NB4 (cell line): ENCODE data around the gene COPS7A.
A peak's percentile ranks its signal among the peaks of the same experiment; 100 is the strongest.

Experiments used
- DNase-seq: peaks from one replicate; pipeline ENCODE4 v3.0.0; 2010; ENCODE audit warnings: low read depth
- H3K4me3 ChIP-seq: one replicate; pipeline ENCODE4 v1.5.1; 2011; ENCODE audit warnings: mild to moderate bottlenecking, low read depth, low read length, moderate library complexity
- MYC ChIP-seq: IDR thresholded peaks from 2 replicates; pipeline ENCODE4 v1.6.1; 2011; ENCODE audit warnings: low read depth, low read length
- POLR2A ChIP-seq: IDR thresholded peaks from 2 replicates; pipeline ENCODE4 v1.6.1; 2011; ENCODE audit warnings: mild to moderate bottlenecking; ENCODE audit not compliant: insufficient read length; ENCODE audit errors: extremely low read depth
- TF ChIP-seq, protein P1 (sequence below): IDR thresholded peaks from one replicate; pipeline ENCODE4 v1.5.1; 2012; ENCODE audit warnings: low read depth, low read length
- TF ChIP-seq, protein P2 (sequence below): IDR thresholded peaks from 2 replicates; pipeline ENCODE4 v1.6.1; 2011; ENCODE audit warnings: low read depth, low read length

COPS7A gene

DNA sequence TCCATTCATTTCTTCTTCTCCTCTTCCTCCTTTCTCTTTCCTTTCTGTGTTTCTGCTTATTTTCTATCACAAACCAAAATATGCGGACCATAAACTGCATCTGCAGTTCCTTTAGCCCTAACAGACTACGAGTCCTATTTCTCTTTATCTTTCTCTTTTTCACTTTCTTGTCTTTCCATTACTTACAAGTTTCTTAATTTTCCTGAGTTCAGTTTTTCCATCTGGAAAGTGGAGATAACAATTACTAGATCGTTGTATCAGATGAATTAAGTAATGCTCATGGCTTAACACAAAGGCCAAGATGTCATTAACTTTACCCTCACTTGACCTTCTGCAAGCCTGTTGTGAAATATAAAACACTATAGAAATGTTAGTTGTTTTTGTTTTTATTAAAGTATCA lies 983 bp upstream of the COPS7A start:
- peak overlapping the region; percentile 75 for H3K4me3 ChIP-seq
- no peak for DNase-seq
- TF ChIP-seq POLR2A (no peak), MYC (no peak)
- TF ChIP-seq, protein P1, sequence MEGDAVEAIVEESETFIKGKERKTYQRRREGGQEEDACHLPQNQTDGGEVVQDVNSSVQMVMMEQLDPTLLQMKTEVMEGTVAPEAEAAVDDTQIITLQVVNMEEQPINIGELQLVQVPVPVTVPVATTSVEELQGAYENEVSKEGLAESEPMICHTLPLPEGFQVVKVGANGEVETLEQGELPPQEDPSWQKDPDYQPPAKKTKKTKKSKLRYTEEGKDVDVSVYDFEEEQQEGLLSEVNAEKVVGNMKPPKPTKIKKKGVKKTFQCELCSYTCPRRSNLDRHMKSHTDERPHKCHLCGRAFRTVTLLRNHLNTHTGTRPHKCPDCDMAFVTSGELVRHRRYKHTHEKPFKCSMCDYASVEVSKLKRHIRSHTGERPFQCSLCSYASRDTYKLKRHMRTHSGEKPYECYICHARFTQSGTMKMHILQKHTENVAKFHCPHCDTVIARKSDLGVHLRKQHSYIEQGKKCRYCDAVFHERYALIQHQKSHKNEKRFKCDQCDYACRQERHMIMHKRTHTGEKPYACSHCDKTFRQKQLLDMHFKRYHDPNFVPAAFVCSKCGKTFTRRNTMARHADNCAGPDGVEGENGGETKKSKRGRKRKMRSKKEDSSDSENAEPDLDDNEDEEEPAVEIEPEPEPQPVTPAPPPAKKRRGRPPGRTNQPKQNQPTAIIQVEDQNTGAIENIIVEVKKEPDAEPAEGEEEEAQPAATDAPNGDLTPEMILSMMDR: no peak
- TF ChIP-seq, protein P2, sequence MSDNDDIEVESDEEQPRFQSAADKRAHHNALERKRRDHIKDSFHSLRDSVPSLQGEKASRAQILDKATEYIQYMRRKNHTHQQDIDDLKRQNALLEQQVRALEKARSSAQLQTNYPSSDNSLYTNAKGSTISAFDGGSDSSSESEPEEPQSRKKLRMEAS: no peak

DNA sequence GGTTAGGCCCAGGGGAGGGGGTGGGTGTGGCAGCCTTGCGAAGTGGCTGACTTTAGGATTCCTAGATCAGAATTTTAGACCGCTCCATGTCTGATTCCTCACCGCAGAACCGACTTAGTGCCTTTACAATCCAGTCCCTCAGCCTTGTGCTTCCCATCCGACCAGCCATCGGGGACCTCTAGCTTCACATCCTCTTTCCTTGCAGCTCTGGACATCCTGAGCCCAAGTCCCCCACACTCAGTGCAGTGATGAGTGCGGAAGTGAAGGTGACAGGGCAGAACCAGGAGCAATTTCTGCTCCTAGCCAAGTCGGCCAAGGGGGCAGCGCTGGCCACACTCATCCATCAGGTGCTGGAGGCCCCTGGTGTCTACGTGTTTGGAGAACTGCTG lies 557 bp downstream of the COPS7A start:
- H3K4me3 ChIP-seq: peak overlapping the region; percentile 75
- peak; percentile 73 for DNase-seq
- TF ChIP-seq MYC (no peak), POLR2A (no peak)
- TF ChIP-seq, protein P1: no peak
- TF ChIP-seq, protein P2: no peak

DNA sequence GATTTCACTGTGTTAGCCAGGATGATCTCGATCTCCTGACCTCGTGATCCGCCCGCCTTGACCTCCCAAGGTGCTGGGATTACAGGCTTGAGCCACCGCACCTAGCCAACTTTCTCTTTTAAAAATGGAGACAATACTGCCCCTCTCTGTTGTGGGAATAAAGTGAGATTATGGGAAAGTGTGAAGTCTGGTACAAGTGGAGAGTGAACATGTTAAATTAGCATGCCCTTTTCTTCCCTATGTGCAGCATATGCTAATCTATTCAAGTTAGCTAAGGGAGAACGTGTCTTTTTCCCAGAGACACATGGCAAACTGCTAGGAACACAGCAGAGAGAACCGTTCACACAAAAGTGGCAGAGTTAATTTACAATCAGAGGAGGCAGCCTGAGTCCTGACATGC lies 1.5 kb downstream of the COPS7A start:
- no peak overlapping the region for H3K4me3 ChIP-seq
- TF ChIP-seq POLR2A (no peak), MYC (no peak)
- TF ChIP-seq, protein P1: no peak
- TF ChIP-seq, protein P2: no peak
- DNase-seq: no peak

DNA sequence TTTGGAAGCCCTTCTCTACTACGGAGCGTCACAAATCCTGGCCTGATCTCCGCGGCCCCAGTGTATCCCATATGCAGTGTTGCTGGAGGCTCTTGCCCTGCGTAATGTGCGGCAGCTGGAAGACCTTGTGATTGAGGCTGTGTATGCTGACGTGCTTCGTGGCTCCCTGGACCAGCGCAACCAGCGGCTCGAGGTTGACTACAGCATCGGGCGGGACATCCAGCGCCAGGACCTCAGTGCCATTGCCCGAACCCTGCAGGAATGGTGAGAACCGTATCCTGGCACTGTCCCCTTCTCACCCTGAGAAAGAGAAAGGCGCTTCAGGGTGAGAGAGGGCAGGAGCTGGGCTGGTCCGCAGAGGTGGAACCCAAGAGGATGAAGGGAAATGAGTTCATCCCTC lies 5.3 kb downstream of the COPS7A start:
- TF ChIP-seq, protein P1: no peak
- TF ChIP-seq, protein P2: no peak
- TF ChIP-seq POLR2A (no peak), MYC (no peak)
- no peak for DNase-seq
- no peak overlapping the region for H3K4me3 ChIP-seq

DNA sequence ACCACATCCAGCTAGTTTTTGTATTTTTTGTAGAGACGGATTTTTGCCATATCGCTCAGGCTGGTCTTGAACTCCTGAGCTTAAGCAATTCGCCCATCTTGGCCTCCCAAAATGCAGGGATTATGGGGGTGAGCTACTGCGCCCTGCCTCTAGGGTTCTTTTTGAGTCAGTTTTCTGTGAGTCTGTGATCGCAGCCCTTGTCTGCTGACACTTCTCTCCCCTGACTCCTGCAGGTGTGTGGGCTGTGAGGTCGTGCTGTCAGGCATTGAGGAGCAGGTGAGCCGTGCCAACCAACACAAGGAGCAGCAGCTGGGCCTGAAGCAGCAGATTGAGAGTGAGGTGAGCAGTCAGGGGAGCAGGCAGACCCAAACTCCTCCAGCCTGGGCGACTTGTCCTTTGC lies 6.3 kb downstream of the COPS7A start:
- DNase-seq: no peak
- no peak for TF ChIP-seq MYC
- TF ChIP-seq, protein P1: no peak
- no peak for TF ChIP-seq POLR2A
- TF ChIP-seq, protein P2: no peak

More for the DNA sequence above, 6.3 kb downstream of the COPS7A start:
- no peak overlapping the region for H3K4me3 ChIP-seq
